SK-N-SH treated with all-trans-retinoic acid at 6 μM for 48 hours (cell line): ENCODE measurements around the gene ARHGAP4.
A peak's percentile ranks its signal among the peaks of the same experiment; 100 is the strongest.

Experiments used
- ATAC-seq: fragments of 200-7000 bp; cut with Tn5 transposase; 3 replicates; pipeline ENCODE4 v1.9.1; 2020; ENCODE audit warnings: mild to moderate bottlenecking, moderate library complexity
- ARNTL ChIP-seq: fragments of 450-650 bp; formaldehyde crosslinking; IDR thresholded peaks from 2 replicates; pipeline ENCODE4 v1.5.0; 2020; ENCODE audit warnings: low read depth, mild to moderate bottlenecking, moderate library complexity, borderline replicate concordance
- BACH2 ChIP-seq: fragments of 250-450 bp; sonication (Bioruptor Pico); IDR thresholded peaks from 2 replicates; pipeline ENCODE4 v1.9.0; 2021; ENCODE audit warnings: mild to moderate bottlenecking, borderline replicate concordance
- CREB5 ChIP-seq: fragments of 250-450 bp; sonication (Bioruptor Pico); IDR thresholded peaks from 2 replicates; pipeline ENCODE4 v1.5.1; 2020; ENCODE audit warnings: low read depth, mild to moderate bottlenecking, moderate library complexity
- CSDC2 ChIP-seq: fragments of 250-450 bp; sonication (Bioruptor Pico); IDR thresholded peaks from 2 replicates; pipeline ENCODE4 v1.5.0; 2020; ENCODE audit warnings: mild to moderate bottlenecking, moderate library complexity
- ESRRG ChIP-seq: fragments of 250-450 bp; sonication (Bioruptor Pico); IDR thresholded peaks from 2 replicates; pipeline ENCODE4 v1.6.1; 2021; ENCODE audit warnings: mild to moderate bottlenecking
- GLIS3 ChIP-seq: fragments of 250-450 bp; sonication (Bioruptor Pico); IDR thresholded peaks from 2 replicates; pipeline ENCODE4 v1.5.0; 2020; ENCODE audit warnings: mild to moderate bottlenecking, moderate library complexity
- ISL1 ChIP-seq: fragments of 250-450 bp; sonication (Bioruptor Pico); IDR thresholded peaks from 2 replicates; pipeline ENCODE4 v2.1.2; 2022; ENCODE audit warnings: mild to moderate bottlenecking, moderate library complexity
- OSR1 ChIP-seq: fragments of 250-450 bp; sonication (Bioruptor Pico); IDR thresholded peaks from 2 replicates; pipeline ENCODE4 v1.8.0; 2022; ENCODE audit warnings: moderate library complexity, mild to moderate bottlenecking, inconsistent platforms
- PATZ1 ChIP-seq: fragments of 250-450 bp; sonication (Bioruptor Pico); IDR thresholded peaks from 2 replicates; pipeline ENCODE4 v1.8.0; 2020; ENCODE audit warnings: mild to moderate bottlenecking, moderate library complexity, borderline replicate concordance
- PPARA ChIP-seq: fragments of 250-450 bp; sonication (Bioruptor Pico); IDR thresholded peaks from 2 replicates; pipeline ENCODE4 v1.5.0; 2020; ENCODE audit warnings: mild to moderate bottlenecking, borderline replicate concordance
- RARB ChIP-seq: fragments of 250-450 bp; sonication (Bioruptor Pico); IDR thresholded peaks from 2 replicates; pipeline ENCODE4 v1.8.0; 2021; ENCODE audit warnings: mild to moderate bottlenecking, moderate library complexity
- SNAI2 ChIP-seq: fragments of 250-450 bp; sonication (Bioruptor Pico); IDR thresholded peaks from 2 replicates; pipeline ENCODE4 v1.5.0; 2020; ENCODE audit warnings: mild to moderate bottlenecking, moderate library complexity
- TCF4 ChIP-seq: fragments of 250-450 bp; sonication (Bioruptor Pico); IDR thresholded peaks from 2 replicates; pipeline ENCODE4 v1.8.0; 2021; ENCODE audit warnings: mild to moderate bottlenecking, moderate library complexity, borderline replicate concordance
- TOX ChIP-seq: fragments of 250-450 bp; sonication (Bioruptor Pico); IDR thresholded peaks from 2 replicates; pipeline ENCODE4 v1.8.0; 2021; ENCODE audit warnings: mild to moderate bottlenecking, moderate library complexity, borderline replicate concordance
- TSHZ2 ChIP-seq: fragments of 250-450 bp; sonication (Bioruptor Pico); IDR thresholded peaks from 2 replicates; pipeline ENCODE4 v1.5.0; 2020; ENCODE audit warnings: mild to moderate bottlenecking, moderate library complexity
- ZC3H10 ChIP-seq: fragments of 250-450 bp; sonication (Bioruptor Pico); IDR thresholded peaks from 2 replicates; pipeline ENCODE4 v1.5.1; 2021; ENCODE audit warnings: mild to moderate bottlenecking, moderate library complexity
- ZFP3 ChIP-seq: fragments of 250-450 bp; sonication (Bioruptor Pico); IDR thresholded peaks from 2 replicates; pipeline ENCODE4 v1.5.0; 2020; ENCODE audit warnings: mild to moderate bottlenecking, moderate library complexity
- ZFP30 ChIP-seq: fragments of 450-650 bp; formaldehyde crosslinking; IDR thresholded peaks from 2 replicates; pipeline ENCODE4 v1.5.0; 2022; ENCODE audit warnings: mild to moderate bottlenecking, moderate library complexity
- ZNF565 ChIP-seq: fragments of 450-650 bp; formaldehyde crosslinking; conservative IDR thresholded peaks from 2 replicates; pipeline ENCODE4 v1.5.0; 2020; ENCODE audit warnings: low read depth, mild to moderate bottlenecking, moderate library complexity
- ZNF70 ChIP-seq: fragments of 450-650 bp; formaldehyde crosslinking; IDR thresholded peaks from 2 replicates; pipeline ENCODE4 v1.5.0; 2020; ENCODE audit warnings: mild to moderate bottlenecking, moderate library complexity
- ZNF8 ChIP-seq: fragments of 450-650 bp; formaldehyde crosslinking; IDR thresholded peaks from 2 replicates; pipeline ENCODE4 v1.5.0; 2020; ENCODE audit warnings: mild to moderate bottlenecking, moderate library complexity
- TF ChIP-seq, protein P1 (sequence below): fragments of 250-450 bp; sonication (Bioruptor Pico); IDR thresholded peaks from 2 replicates; pipeline ENCODE4 v1.5.1; 2021; ENCODE audit warnings: mild to moderate bottlenecking, moderate library complexity

Gene ARHGAP4

DNA sequence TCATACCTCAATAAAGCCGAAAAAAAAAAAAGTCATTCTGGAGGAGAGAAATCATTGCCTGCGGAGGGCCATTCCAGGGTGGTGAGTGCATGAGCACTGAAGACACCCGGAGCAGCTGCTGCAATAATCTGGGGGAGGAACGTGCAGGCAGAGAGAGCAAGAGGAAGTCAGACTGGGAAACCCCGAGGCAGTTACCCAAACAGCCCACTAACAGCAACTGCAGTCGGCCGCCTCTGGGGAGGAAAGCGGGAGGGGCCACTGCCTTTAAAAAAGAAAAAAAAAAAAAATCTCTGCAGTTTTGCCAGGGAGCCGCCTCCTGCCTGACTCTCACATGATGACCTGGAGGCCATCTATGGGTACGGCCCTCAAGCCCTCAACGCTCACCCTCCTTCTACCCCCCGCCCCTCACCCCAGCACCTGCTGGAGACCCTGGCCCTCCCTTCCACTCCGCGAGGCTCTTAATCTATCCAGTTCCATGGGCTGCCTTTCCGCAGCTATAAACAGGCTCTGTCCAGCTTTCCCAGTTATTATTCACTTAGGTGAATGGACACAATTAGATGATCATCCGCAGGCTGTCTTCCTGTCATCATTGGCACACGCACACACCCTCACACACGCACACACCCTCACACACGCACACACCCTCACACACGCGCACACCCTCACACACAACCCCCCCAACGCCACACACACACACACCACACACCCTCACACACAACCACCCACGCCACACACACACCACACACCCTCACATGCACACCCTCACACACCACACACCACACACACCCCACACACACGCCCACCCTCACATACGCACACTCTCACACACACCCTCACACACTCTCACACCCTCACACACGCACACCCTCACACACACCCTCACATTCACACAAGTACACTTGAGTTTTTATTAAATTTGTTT lies 25.0 kb downstream of the ARHGAP4 start:
- ATAC-seq = peak; percentile 67

GRCh38 chrX:153897899-153898298 lies 28.2 kb downstream of the ARHGAP4 start:
- no peak for ATAC-seq
- no peak for TF ChIP-seq ESRRG
- TF ChIP-seq SNAI2 (CRISPR knock-in tag) = no peak
- TF ChIP-seq OSR1 (CRISPR knock-in tag) = no peak
- TF ChIP-seq PATZ1 (CRISPR knock-in tag) = no peak
- no peak for TF ChIP-seq TOX
- TF ChIP-seq ZFP30 = no peak
- TF ChIP-seq ZNF565 (CRISPR knock-in tag) = no peak
- no peak for TF ChIP-seq BACH2 (CRISPR knock-in tag)
- no peak for TF ChIP-seq ZNF8
- TF ChIP-seq, all 23 proteins: peak for 0

More for the DNA sequence above, 25.0 kb downstream of the ARHGAP4 start:
- TF ChIP-seq TOX = no peak
- no peak for TF ChIP-seq ZNF565 (CRISPR knock-in tag)
- peak; percentile 33; the same call in 1 of the 2 replicates for TF ChIP-seq PATZ1 (CRISPR knock-in tag)
- TF ChIP-seq CSDC2 (CRISPR knock-in tag) = no peak
- no peak for TF ChIP-seq CREB5 (CRISPR knock-in tag)
- TF ChIP-seq SNAI2 (CRISPR knock-in tag) = no peak
- TF ChIP-seq, all 23 proteins: peak for 1

DNA sequence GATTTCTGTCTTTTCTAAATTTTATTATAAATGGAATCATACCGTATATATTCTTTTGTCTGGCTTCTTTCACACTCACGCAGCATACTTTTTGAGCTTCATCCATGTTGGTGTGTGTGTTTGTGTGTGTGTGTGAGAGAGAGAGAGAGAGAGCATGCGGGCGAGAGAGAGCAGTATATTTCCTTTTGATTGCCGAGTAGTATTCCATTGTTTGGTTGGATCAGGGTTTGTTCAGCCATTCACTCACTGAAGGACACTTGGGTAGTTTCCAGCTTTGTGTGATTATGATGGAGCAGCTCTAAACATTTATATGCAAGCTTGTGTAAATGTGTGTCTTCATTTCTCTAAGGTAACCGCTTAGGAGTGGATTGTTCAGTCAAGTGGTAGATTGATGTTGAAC lies 36.9 kb downstream of the ARHGAP4 start:
- no peak for ATAC-seq
- TF ChIP-seq ZFP30 (no peak), TSHZ2 (CRISPR knock-in tag) (no peak), ZNF70 (no peak), ZC3H10 (no peak), PPARA (no peak), OSR1 (CRISPR knock-in tag) (no peak), ZNF8 (no peak), PATZ1 (CRISPR knock-in tag) (no peak), CSDC2 (CRISPR knock-in tag) (no peak), TCF4 (CRISPR knock-in tag) (no peak), GLIS3 (CRISPR knock-in tag) (no peak), ESRRG (no peak), ISL1 (no peak), ARNTL (CRISPR knock-in tag) (no peak), BACH2 (CRISPR knock-in tag) (no peak), ZFP3 (no peak), RARB (CRISPR knock-in tag) (no peak), CREB5 (CRISPR knock-in tag) (no peak)
- TF ChIP-seq, protein P1, sequence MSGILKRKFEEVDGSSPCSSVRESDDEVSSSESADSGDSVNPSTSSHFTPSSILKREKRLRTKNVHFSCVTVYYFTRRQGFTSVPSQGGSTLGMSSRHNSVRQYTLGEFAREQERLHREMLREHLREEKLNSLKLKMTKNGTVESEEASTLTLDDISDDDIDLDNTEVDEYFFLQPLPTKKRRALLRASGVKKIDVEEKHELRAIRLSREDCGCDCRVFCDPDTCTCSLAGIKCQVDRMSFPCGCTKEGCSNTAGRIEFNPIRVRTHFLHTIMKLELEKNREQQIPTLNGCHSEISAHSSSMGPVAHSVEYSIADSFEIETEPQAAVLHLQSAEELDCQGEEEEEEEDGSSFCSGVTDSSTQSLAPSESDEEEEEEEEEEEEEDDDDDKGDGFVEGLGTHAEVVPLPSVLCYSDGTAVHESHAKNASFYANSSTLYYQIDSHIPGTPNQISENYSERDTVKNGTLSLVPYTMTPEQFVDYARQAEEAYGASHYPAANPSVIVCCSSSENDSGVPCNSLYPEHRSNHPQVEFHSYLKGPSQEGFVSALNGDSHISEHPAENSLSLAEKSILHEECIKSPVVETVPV (CRISPR knock-in tag) = no peak
